ENCODE data around the gene CFTR.

DNA sequence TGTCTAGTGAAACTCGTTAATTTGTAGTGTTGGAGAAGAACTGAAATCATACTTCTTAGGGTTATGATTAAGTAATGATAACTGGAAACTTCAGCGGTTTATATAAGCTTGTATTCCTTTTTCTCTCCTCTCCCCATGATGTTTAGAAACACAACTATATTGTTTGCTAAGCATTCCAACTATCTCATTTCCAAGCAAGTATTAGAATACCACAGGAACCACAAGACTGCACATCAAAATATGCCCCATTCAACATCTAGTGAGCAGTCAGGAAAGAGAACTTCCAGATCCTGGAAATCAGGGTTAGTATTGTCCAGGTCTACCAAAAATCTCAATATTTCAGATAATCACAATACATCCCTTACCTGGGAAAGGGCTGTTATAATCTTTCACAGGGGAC lies 187.6 kb downstream of the CFTR start:
- no peak for TF ChIP-seq EZH2 (IDR thresholded peaks at IDR 0.05; ENCODE audit: low read length)
- no peak for TF ChIP-seq CTCF (optimal IDR thresholded peaks at IDR 0.05 in 1 of 3, IDR thresholded peaks at IDR 0.05 in 1 of 3, conservative IDR thresholded peaks at IDR 0.05 in 1 of 3; ENCODE audit: extremely low read depth in 1 of 3, insufficient read depth in 2 of 3, low read length in 3 of 3)

Measured in keratinocyte (primary cell).